Smooth muscle cell (in vitro differentiated cells): ENCODE data around the gene HOXB6. TPM values are rescaled to one million over a fixed set of nuclear protein-coding genes. Genes with fewer than 3 reads are reported as not detected.
A peak's percentile ranks its signal among the peaks of the same experiment; 100 is the strongest.

ENCODE experiments used
- DNase-seq: peaks from one replicate; lab custom pipeline; 2025; ENCODE audit not compliant: unreplicated experiment; lab: John Stamatoyannopoulos, UW
- H2AFZ ChIP-seq: fragments of 200-600 bp; sonication (generic); 2 replicates; pipeline ENCODE4 v1.6.0; 2016; ENCODE audit warnings: antibody characterized with exemption, low read depth, mild to moderate bottlenecking
- H3F3A ChIP-seq: fragments of 200-600 bp; sonication (generic); 2 replicates; pipeline ENCODE4 v1.6.0; 2017; ENCODE audit warnings: antibody characterized with exemption, low read depth
- H3K27ac ChIP-seq: fragments of 200-600 bp; sonication (generic); 2 replicates; pipeline ENCODE4 v1.5.1; 2016; ENCODE audit warnings: low read depth, mild to moderate bottlenecking
- H3K27me3 ChIP-seq: fragments of 200-600 bp; sonication (generic); 2 replicates; pipeline ENCODE4 v1.6.1; 2016; ENCODE audit warnings: low read depth, mild to moderate bottlenecking
- H3K36me3 ChIP-seq: fragments of 200-600 bp; sonication (generic); 2 replicates; pipeline ENCODE4 v1.5.1; 2016; ENCODE audit warnings: low read depth
- H3K4me1 ChIP-seq: fragments of 200-600 bp; sonication (generic); 2 replicates; pipeline ENCODE4 v1.5.1; 2016; ENCODE audit warnings: low read depth
- H3K4me2 ChIP-seq: fragments of 200-600 bp; sonication (generic); 2 replicates; pipeline ENCODE4 v1.6.0; 2016; ENCODE audit warnings: mild to moderate bottlenecking
- H3K4me3 ChIP-seq: fragments of 200-600 bp; sonication (generic); 2 replicates; pipeline ENCODE4 v1.5.1; 2016; ENCODE audit warnings: mild to moderate bottlenecking
- H3K79me2 ChIP-seq: fragments of 200-600 bp; sonication (generic); 2 replicates; pipeline ENCODE4 v1.6.0; 2016; ENCODE audit warnings: low read depth, mild to moderate bottlenecking
- H3K9ac ChIP-seq: fragments of 200-600 bp; sonication (generic); 2 replicates; pipeline ENCODE4 v1.6.0; 2016; ENCODE audit warnings: low read depth
- H3K9me3 ChIP-seq: fragments of 200-600 bp; sonication (generic); replicated peaks from 2 replicates; pipeline ENCODE4 v1.5.1; 2016; ENCODE audit warnings: low read depth
- H4K20me1 ChIP-seq: fragments of 200-600 bp; sonication (generic); 2 replicates; pipeline ENCODE4 v1.6.0; 2016; ENCODE audit warnings: low read depth
- CTCF ChIP-seq: fragments of 200-600 bp; sonication (generic); IDR thresholded peaks from 2 replicates; pipeline ENCODE4 v1.5.1; 2017; ENCODE audit warnings: borderline replicate concordance, mild to moderate bottlenecking, antibody characterized with exemption; ENCODE audit not compliant: insufficient read depth, poor library complexity, severe bottlenecking
- WGBS: methylation state at CpG from one replicate; pipeline ENCODE4 v1.1.7; 2016; ENCODE audit warnings: low lambda C conversion rate; 5-methylcytosine and 5-hydroxymethylcytosine counted together
- polyA plus RNA-seq: library from polyadenylated mRNA; unstranded; fragments of >200 nt; fragmentation: Nextera tagmentation; extraction: Ambion mirVana; gene quantifications from 2 replicates; pipeline ENCODE4 v1.2.1, GENCODE V29; 2016
- total RNA-seq: library from RNA; depleted of rRNA; stranded (reverse); fragments of >200 nt; gene quantifications from 2 replicates; pipeline ENCODE4 v1.2.3, GENCODE V29; 2014

HOXB6 gene
- total and polyA plus RNA-seq, 2 experiments from 2014 or later: 6.3 to 9.3 TPM

- Histone ChIP-seq H3K27me3 (no peaks in the 10 kb centered on the region), H3K79me2 (peaks cover 88% of the 10 kb centered on the region)
- no peak for TF ChIP-seq CTCF
Measured at GRCh38 chr17:48642843-48643696, 38.3 kb upstream of the HOXB6 start.

GRCh38 chr17:48642059-48642842, 37.5 kb upstream of the HOXB6 start:
- Histone ChIP-seq H3K4me1 (peaks cover 7% of the 10 kb centered on the region), H3K9ac (peak overlapping the region; percentile 10), H3K4me2 (peak overlapping the region; percentile 92), H3K4me3 (peak overlapping the region; percentile 55), H3K79me2 (peaks cover 84% of the 10 kb centered on the region), H4K20me1 (peaks cover 8% of the 10 kb centered on the region), H3K9me3 (no peaks in the 10 kb centered on the region), H3F3A (peaks cover 42% of the 10 kb centered on the region), H2AFZ (no peak overlapping the region), H3K27me3 (no peaks in the 10 kb centered on the region), H3K36me3 (no peaks in the 10 kb centered on the region), H3K27ac (peak overlapping the region; percentile 92)
- peak; percentile 28 for TF ChIP-seq CTCF
- no peak for DNase-seq
- 14% methylated on average over 56 of the region's 58 CpGs for WGBS

More at GRCh38 chr17:48642843-48643696, 38.3 kb upstream of the HOXB6 start:
- Histone ChIP-seq H3K4me2 (peak overlapping the region; percentile 92), H3K9me3 (no peaks in the 10 kb centered on the region), H3K4me1 (peaks cover 7% of the 10 kb centered on the region), H4K20me1 (peaks cover 4% of the 10 kb centered on the region), H3K36me3 (no peaks in the 10 kb centered on the region), H3F3A (peaks cover 37% of the 10 kb centered on the region), H3K27ac (peak overlapping the region; percentile 92), H3K4me3 (peak overlapping the region; percentile 55), H2AFZ (no peak overlapping the region), H3K9ac (peak overlapping the region; percentile 10)
- no peak for DNase-seq
- 30% methylated on average over 23 of the region's 23 CpGs for WGBS

- peak overlapping the region; percentile 95 for H3K27ac ChIP-seq
- H3K4me1 ChIP-seq: peaks cover 7% of the 10 kb centered on the region
- TF ChIP-seq CTCF: no peak
- H3K27me3 ChIP-seq: no peaks in the 10 kb centered on the region
- H3K4me2 ChIP-seq: peak overlapping the region; percentile 92
- H3K4me3 ChIP-seq: peak overlapping the region; percentile 55
- H2AFZ ChIP-seq: no peak overlapping the region
- 62% methylated on average over 29 of the region's 29 CpGs for WGBS
- no peaks in the 10 kb centered on the region for H3K36me3 ChIP-seq
- H3K9ac ChIP-seq: peak overlapping the region; percentile 10
- H3K9me3 ChIP-seq: no peaks in the 10 kb centered on the region
- peaks cover 10% of the 10 kb centered on the region for H4K20me1 ChIP-seq
- DNase-seq: no peak
- H3K79me2 ChIP-seq: peaks cover 82% of the 10 kb centered on the region
- H3F3A ChIP-seq: peaks cover 47% of the 10 kb centered on the region
Measured at GRCh38 chr17:48641541-48642058, 36.8 kb upstream of the HOXB6 start.
